H1 (cell line): ENCODE measurements around the gene CTNNBL1. TPM values are rescaled to one million over a fixed set of nuclear protein-coding genes. Genes with fewer than 3 reads are reported as not detected.

Source experiments
- CTCF ChIA-PET: fragments of 300-600 bp; sonication (Branson Sonifier 250); formaldehyde crosslinking; loops from one replicate; lab custom pipeline; 2021; ENCODE audit not compliant: partially characterized antibody; lab: Charles Lee
- POLR2A ChIA-PET: fragments of 300-600 bp; sonication (Branson Sonifier 250); formaldehyde crosslinking; loops from one replicate; lab custom pipeline; 2021; ENCODE audit warnings: inconsistent platforms; ENCODE audit not compliant: partially characterized antibody; lab: Charles Lee
- DNase-seq, 2 experiments: peaks; one replicate each; pipeline versions ENCODE4 v3.0.0 to v3.0.0-alpha.2; 2010 to 2022; ENCODE audit warnings: low spot score in 2 of 2, low read depth in 1 of 2, mixed read lengths in 1 of 2
- FAIRE-seq: peaks from 2 replicates; lab custom pipeline; 2011; peaks lifted over from hg19 to GRCh38; lab: Jason Lieb, UNC
- H2AFZ ChIP-seq: 2 replicates; pipeline ENCODE4 v1.8.1; 2012; ENCODE audit warnings: low read length, inconsistent platforms
- H2AK5ac ChIP-seq: 2 replicates; pipeline ENCODE4 v1.6.1; 2013; ENCODE audit warnings: low read depth, low read length
- H2BK120ac ChIP-seq: replicated peaks from 2 replicates; pipeline ENCODE3; 2013; ENCODE audit warnings: low read depth, low read length, inconsistent platforms
- H2BK12ac ChIP-seq: 2 replicates; pipeline ENCODE4 v1.6.1; 2013; ENCODE audit warnings: low read depth, low read length
- H2BK15ac ChIP-seq: 2 replicates; pipeline ENCODE4 v1.6.1; 2013; ENCODE audit warnings: low read length
- H2BK20ac ChIP-seq: 2 replicates; pipeline ENCODE4 v1.6.1; 2013; ENCODE audit warnings: low read length
- H2BK5ac ChIP-seq: 2 replicates; pipeline ENCODE4 v1.6.1; 2013; ENCODE audit warnings: low read depth, low read length
- H3K14ac ChIP-seq: 2 replicates; pipeline ENCODE4 v1.6.1; 2013; ENCODE audit warnings: inconsistent platforms; ENCODE audit not compliant: insufficient read length
- H3K18ac ChIP-seq: 2 replicates; pipeline ENCODE4 v1.6.1; 2013; ENCODE audit warnings: low read length; ENCODE audit errors: extremely low read depth
- H3K23ac ChIP-seq: 2 replicates; pipeline ENCODE4 v1.6.1; 2013; ENCODE audit warnings: inconsistent platforms; ENCODE audit not compliant: insufficient read length
- H3K23me2 ChIP-seq: 2 replicates; pipeline ENCODE4 v1.6.1; 2013; ENCODE audit warnings: low read depth, low read length
- H3K27ac ChIP-seq: 2 replicates; pipeline ENCODE4 v1.6.1; 2011; ENCODE audit warnings: low read depth, low read length, inconsistent platforms
- H3K27me3 ChIP-seq, 4 experiments: replicated peaks in 1 of 4; 1 replicate in 1 of 4; 2 replicates in 3 of 4; pipeline versions ENCODE4 v1.6.1 to v1.8.1; 2011 to 2013; ENCODE audit warnings: low read length in 3 of 4, mild to moderate bottlenecking in 3 of 4, inconsistent platforms in 2 of 4, mixed read lengths in 2 of 4, moderate library complexity in 1 of 4; ENCODE audit not compliant: control insufficient read depth in 3 of 4, insufficient read depth in 3 of 4; ENCODE audit errors: extremely low read depth in 1 of 4
- H3K36me3 ChIP-seq, 4 experiments: 2 replicates each; pipeline versions ENCODE4 v1.6.1 to v1.8.1; 2011 to 2013; ENCODE audit warnings: mild to moderate bottlenecking in 4 of 4, low read length in 3 of 4, moderate library complexity in 2 of 4, control low read depth in 1 of 4, inconsistent platforms in 1 of 4; ENCODE audit not compliant: insufficient read depth in 4 of 4, control insufficient read depth in 2 of 4
- H3K4ac ChIP-seq: replicated peaks from 2 replicates; pipeline ENCODE3; 2013; ENCODE audit warnings: low read length, low read depth, mixed read lengths, inconsistent platforms; ENCODE audit not compliant: insufficient read length
- H3K4me1 ChIP-seq, 4 experiments: replicated peaks in 1 of 4; 1 replicate in 1 of 4; 2 replicates in 3 of 4; pipeline versions ENCODE4 v1.6.1 to v1.8.1; 2011 to 2013; ENCODE audit warnings: low read length in 3 of 4, inconsistent platforms in 2 of 4, mixed read lengths in 1 of 4; ENCODE audit not compliant: insufficient read depth in 4 of 4, control insufficient read depth in 3 of 4
- H3K4me2 ChIP-seq, 2 experiments: 2 replicates each; pipeline versions ENCODE4 v1.6.1 to v1.8.1; 2011 to 2013; ENCODE audit warnings: low read depth in 2 of 2, low read length in 2 of 2, control low read depth in 1 of 2, inconsistent platforms in 1 of 2, mild to moderate bottlenecking in 1 of 2; ENCODE audit not compliant: insufficient read depth in 1 of 2
- H3K4me3 ChIP-seq, 4 experiments: fragments of 200-600, 300-600 bp in 1 of 4; sonication (generic), shearing (Covaris generic), sonication (Bioruptor Twin) in 1 of 4; 2 replicates each; pipeline versions ENCODE4 v1.5.1 to v1.8.1; 2011 to 2016; ENCODE audit warnings: low read length in 4 of 4, low read depth in 3 of 4, control low read depth in 2 of 4, inconsistent platforms in 2 of 4, mild to moderate bottlenecking in 2 of 4, mixed read lengths in 1 of 4, moderate library complexity in 1 of 4; ENCODE audit not compliant: insufficient read depth in 2 of 4; ENCODE audit errors: extremely low read depth in 1 of 4
- H3K56ac ChIP-seq: replicated peaks from 2 replicates; pipeline ENCODE3; 2013; ENCODE audit warnings: low read depth, mild to moderate bottlenecking, mixed read lengths, low read length, inconsistent platforms; ENCODE audit not compliant: insufficient read length
- H3K79me1 ChIP-seq: 2 replicates; pipeline ENCODE4 v1.6.1; 2013; ENCODE audit warnings: low read depth, low read length, control low read depth
- H3K79me2 ChIP-seq, 2 experiments: 2 replicates each; pipeline versions ENCODE4 v1.6.1 to v1.8.1; 2012 to 2013; ENCODE audit warnings: low read length in 2 of 2, mild to moderate bottlenecking in 2 of 2, inconsistent platforms in 1 of 2; ENCODE audit not compliant: insufficient read depth in 2 of 2, control insufficient read depth in 1 of 2
- H3K9ac ChIP-seq, 4 experiments: replicated peaks in 1 of 4; 1 replicate in 1 of 4; 2 replicates in 3 of 4; pipeline versions ENCODE4 v1.6.1 to v1.8.1; 2011 to 2013; ENCODE audit warnings: low read depth in 3 of 4, low read length in 3 of 4, control low read depth in 2 of 4, mild to moderate bottlenecking in 2 of 4, moderate library complexity in 2 of 4, inconsistent platforms in 1 of 4; ENCODE audit errors: extremely low read depth in 1 of 4
- H3K9me3 ChIP-seq, 2 experiments: 2 replicates each; pipeline versions ENCODE4 v1.6.1 to v1.8.1; 2012 to 2013; ENCODE audit warnings: mild to moderate bottlenecking in 2 of 2, moderate library complexity in 2 of 2, control low read depth in 1 of 2, inconsistent platforms in 1 of 2, low read depth in 1 of 2, low read length in 1 of 2, mixed read lengths in 1 of 2; ENCODE audit not compliant: insufficient read depth in 2 of 2
- H4K20me1 ChIP-seq, 2 experiments: replicated peaks in 1 of 2; 2 replicates each; pipeline versions ENCODE3 to v1.8.1; 2011 to 2013; ENCODE audit warnings: inconsistent platforms in 2 of 2, low read length in 2 of 2, mild to moderate bottlenecking in 1 of 2; ENCODE audit not compliant: insufficient read depth in 2 of 2, control insufficient read depth in 1 of 2
- H4K5ac ChIP-seq: 2 replicates; pipeline ENCODE4 v1.6.1; 2013; ENCODE audit warnings: low read length, low read depth, mixed read lengths, inconsistent platforms; ENCODE audit not compliant: insufficient read length
- H4K8ac ChIP-seq: 2 replicates; pipeline ENCODE4 v1.8.0; 2013; ENCODE audit warnings: mild to moderate bottlenecking, moderate library complexity, low read length, inconsistent platforms; ENCODE audit not compliant: insufficient read depth; ENCODE audit errors: extremely low read depth
- H4K91ac ChIP-seq: replicated peaks from 2 replicates; pipeline ENCODE3; 2013; ENCODE audit warnings: low read length, mixed read lengths, inconsistent platforms; ENCODE audit not compliant: insufficient read length
- BCL11A ChIP-seq, 2 experiments: IDR thresholded peaks; one replicate each; pipeline ENCODE4 v1.6.1; 2011; ENCODE audit warnings: low read depth in 2 of 2, low read length in 2 of 2, mild to moderate bottlenecking in 2 of 2
- CBX5 ChIP-seq: fragments of 300-800, 300-1000 bp; sonication (generic); IDR thresholded peaks from 2 replicates; pipeline ENCODE4 v1.7.1; 2016; ENCODE audit warnings: antibody characterized with exemption, low read length, low read depth
- KDM4A ChIP-seq: IDR thresholded peaks from one replicate; pipeline ENCODE4 v1.7.1; 2012; ENCODE audit warnings: low read depth, mild to moderate bottlenecking, moderate library complexity, low read length, inconsistent platforms; ENCODE audit not compliant: severe bottlenecking
- POU5F1 ChIP-seq: IDR thresholded peaks from 2 replicates; pipeline ENCODE4 v1.6.1; 2011; ENCODE audit warnings: low read depth, mild to moderate bottlenecking, low read length, moderate library complexity
- SIN3A ChIP-seq, 2 experiments: IDR thresholded peaks in 1 of 2; conservative IDR thresholded peaks in 1 of 2; 2 replicates each; pipeline ENCODE4 v1.6.1; 2011 to 2012; ENCODE audit warnings: low read length in 2 of 2, improper control_type of control experiment in 1 of 2, low read depth in 1 of 2, mild to moderate bottlenecking in 1 of 2
- SIRT6 ChIP-seq: IDR thresholded peaks from one replicate; pipeline ENCODE4 v1.7.1; 2012; ENCODE audit warnings: low read length, inconsistent platforms
- SIX5 ChIP-seq: IDR thresholded peaks from 2 replicates; pipeline ENCODE4 v1.6.1; 2011; ENCODE audit warnings: mild to moderate bottlenecking, low read depth, low read length
- SP2 ChIP-seq: IDR thresholded peaks from 2 replicates; pipeline ENCODE4 v1.6.1; 2012; ENCODE audit warnings: mild to moderate bottlenecking, low read length, inconsistent platforms
- WGBS, 2 experiments: shearing (Covaris generic) in 1 of 2; methylation state at CpG; one replicate each; pipeline versions ENCODE4 v1.1.6 to v1.1.7; 2013 to 2015; ENCODE audit warnings: low lambda C conversion rate in 2 of 2, mixed read lengths in 2 of 2, inconsistent platforms in 1 of 2, low coverage in 1 of 2, missing lambda C conversion rate in 1 of 2; ENCODE audit not compliant: insufficient replicate concordance in 2 of 2, insufficient coverage in 1 of 2, insufficient read length in 1 of 2; ENCODE audit errors: extremely low coverage in 1 of 2, missing lambda C conversion rate in 1 of 2; 5-methylcytosine and 5-hydroxymethylcytosine counted together
- polyA plus RNA-seq, 7 experiments: library from polyadenylated mRNA; depleted of rRNA in 3 of 7; stranded (reverse) in 5 of 7; unstranded in 2 of 7; fragments of >200 nt in 5 of 7; fragments of 200-250 nt in 2 of 7; gene quantifications; 1 replicate in 5 of 7; 2 replicates in 1 of 7; 4 replicates in 1 of 7; pipeline versions ENCODE4 v1.2.1 to v1.2.3, GENCODE V29; 2011 to 2013; ENCODE audit warnings: missing spikeins in 2 of 7, mixed read lengths in 2 of 7
- total RNA-seq: library from RNA; stranded (reverse); fragmentation: NEBNext Ultra II Directional; extraction: Animal tissue kit (Norgen Biotek cat#: 25700); gene quantifications from 2 replicates; pipeline ENCODE4 v1.2.1, GENCODE V29; 2021
- TF ChIP-seq, protein P1 (sequence below): IDR thresholded peaks from 2 replicates; pipeline ENCODE4 v1.6.1; 2011; ENCODE audit warnings: low read depth, mild to moderate bottlenecking, low read length; ENCODE audit not compliant: insufficient read depth
- TF ChIP-seq, protein P2 (sequence below): IDR thresholded peaks from 2 replicates; pipeline ENCODE4 v1.6.1; 2012; ENCODE audit warnings: inconsistent platforms

The CTNNBL1 gene
- total and polyA plus RNA-seq, 2 of the 8 experiments (the other 6 are each of a cell fraction or from before 2014, with no cell fraction given), result 19.6 to 81.6 TPM

DNA sequence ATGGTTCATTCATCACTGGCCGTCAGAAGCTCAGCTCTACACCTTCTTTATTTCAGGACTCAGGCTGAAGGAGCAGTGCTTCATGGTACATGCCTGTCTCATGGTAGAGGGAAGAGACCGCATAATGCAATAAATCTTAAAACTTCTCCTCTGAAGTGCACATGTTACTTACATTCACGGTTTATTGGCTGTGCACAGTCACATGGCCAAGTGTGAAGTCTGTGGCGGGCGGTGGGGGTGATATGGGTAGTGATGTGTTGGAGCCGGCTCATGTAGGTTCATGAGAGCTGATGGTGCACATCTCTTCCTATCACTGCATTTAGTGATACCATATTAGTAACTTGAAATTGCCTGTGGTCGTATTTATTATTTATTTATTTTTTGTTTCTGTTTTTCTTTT, 102.9 kb downstream of the CTNNBL1 start:
- H3K4me2 ChIP-seq, result no peak overlapping the region
- H3K23me2 ChIP-seq, result no peaks in the 10 kb centered on the region
- no peaks in the 10 kb centered on the region for H3K4me1 ChIP-seq
- H3K79me1 ChIP-seq, result no peaks in the 10 kb centered on the region
- no peak overlapping the region for H4K5ac ChIP-seq
- no peaks in the 10 kb centered on the region for H3K79me2 ChIP-seq
- H4K20me1 ChIP-seq, result peaks cover 0 to 2% of the 10 kb centered on the region in 2 experiments
- no peak overlapping the region for H4K91ac ChIP-seq
- no peak overlapping the region for H3K23ac ChIP-seq
- no peak overlapping the region for H2BK20ac ChIP-seq
- no peak overlapping the region for H2BK12ac ChIP-seq
- H3K27ac ChIP-seq, result no peak overlapping the region
- WGBS, 2 experiments, result 79% methylated on average over 7 of the region's 7 CpGs; no CpG with 5 or more reads in 1 of the 2 experiments
- no peak overlapping the region for H2BK5ac ChIP-seq
- no peak overlapping the region for H2BK120ac ChIP-seq
- no peak overlapping the region for H3K4ac ChIP-seq
- no peak for FAIRE-seq
- no peak overlapping the region for H2BK15ac ChIP-seq
- no peak overlapping the region for H2AK5ac ChIP-seq
- no peak overlapping the region for H3K56ac ChIP-seq
- peaks cover 0 to 1% (median under 1%) of the 10 kb centered on the region in 4 experiments; a peak in 4 of 8 replicates for H3K36me3 ChIP-seq
- no peak overlapping the region for H2AFZ ChIP-seq
- no peak overlapping the region for H3K9ac ChIP-seq
- no peak overlapping the region for H3K14ac ChIP-seq
- H3K18ac ChIP-seq, result no peak overlapping the region
- DNase-seq, result no peak
- CTCF ChIA-PET, result interaction anchor here (0.7 kb wide), 1 partner anchor 83 kb away, joined by 3 read pairs; no protein-coding TSS in a partner anchor
- H3K9me3 ChIP-seq, result peaks cover under 1 to 1% of the 10 kb centered on the region in 2 experiments; a peak in 1 of 4 replicates
- POLR2A ChIA-PET, result no interaction called here
- no peaks in the 10 kb centered on the region for H3K27me3 ChIP-seq
- TF ChIP-seq CBX5, result no peak
- no peak for TF ChIP-seq POU5F1
- TF ChIP-seq, protein P1, sequence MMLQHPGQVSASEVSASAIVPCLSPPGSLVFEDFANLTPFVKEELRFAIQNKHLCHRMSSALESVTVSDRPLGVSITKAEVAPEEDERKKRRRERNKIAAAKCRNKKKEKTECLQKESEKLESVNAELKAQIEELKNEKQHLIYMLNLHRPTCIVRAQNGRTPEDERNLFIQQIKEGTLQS, result no peak
- TF ChIP-seq, protein P2, sequence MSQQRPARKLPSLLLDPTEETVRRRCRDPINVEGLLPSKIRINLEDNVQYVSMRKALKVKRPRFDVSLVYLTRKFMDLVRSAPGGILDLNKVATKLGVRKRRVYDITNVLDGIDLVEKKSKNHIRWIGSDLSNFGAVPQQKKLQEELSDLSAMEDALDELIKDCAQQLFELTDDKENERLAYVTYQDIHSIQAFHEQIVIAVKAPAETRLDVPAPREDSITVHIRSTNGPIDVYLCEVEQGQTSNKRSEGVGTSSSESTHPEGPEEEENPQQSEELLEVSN, result no peak
- TF ChIP-seq KDM4A, result no peak
- TF ChIP-seq SIX5, result no peak
- no peak for TF ChIP-seq SIRT6
- TF ChIP-seq SP2, result no peak
- TF ChIP-seq BCL11A (IDR thresholded peaks at IDR 0.05; ENCODE audit: low read depth in 2 of 2, low read length in 2 of 2), result no peak
- no peak for TF ChIP-seq SIN3A (conservative IDR thresholded peaks at IDR 0.05 in 1 of 2, IDR thresholded peaks at IDR 0.05 in 1 of 2; ENCODE audit: low read depth in 1 of 2, low read length in 2 of 2)
- H3K4me3 ChIP-seq, result no peak overlapping the region
- H4K8ac ChIP-seq, result no peak overlapping the region
